GM12892 (cell line): Measurements from ENCODE around the gene CTDSPL2.

Experiments used
- POLR2A ChIP-seq: IDR thresholded peaks from 2 replicates; pipeline ENCODE4 v1.6.1; 2011; ENCODE audit warnings: low read depth, low read length, control low read depth
- POLR2AphosphoS5 ChIP-seq: IDR thresholded peaks from 2 replicates; pipeline ENCODE4 v1.6.1; 2011; ENCODE audit warnings: low read depth, low read length, control low read depth

DNA sequence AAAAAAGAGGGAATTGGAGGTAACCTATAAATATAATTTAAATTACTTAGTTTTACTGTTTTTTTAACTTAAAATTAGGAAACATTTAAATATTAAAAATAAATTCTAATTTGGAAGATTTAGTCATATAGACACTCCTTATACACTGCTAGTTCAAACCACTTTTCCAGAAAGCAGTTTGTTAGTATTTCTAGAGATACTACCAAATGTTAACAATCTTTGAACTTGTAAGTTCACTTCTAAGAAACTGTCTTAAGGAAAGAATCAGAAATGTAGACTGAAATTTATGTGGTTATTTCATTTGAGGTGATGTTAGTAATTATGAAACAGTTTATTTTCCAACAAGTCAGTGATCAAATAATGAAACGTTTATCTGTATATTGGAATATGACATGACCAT lies 22.7 kb downstream of the CTDSPL2 start:
- TF ChIP-seq POLR2AphosphoS5 (no peak), POLR2A (no peak)
